Liver (tissue), 9 donors: ENCODE results near the gene PRPF31. TPM values are rescaled to one million over a fixed set of nuclear protein-coding genes. Genes with fewer than 3 reads are reported as not detected.

Source experiments
- DNase-seq: peaks from one replicate; pipeline ENCODE4 v3.0.0-alpha.2; 2017; ENCODE audit warnings: low spot score
- H3K27ac ChIP-seq, 2 donors: one replicate each; pipeline ENCODE4 v1.7.0; 2013; ENCODE audit warnings: inconsistent platforms in 2 of 2, low read length in 2 of 2, control low read depth in 1 of 2, low read depth in 1 of 2, mild to moderate bottlenecking in 1 of 2
- H3K27me3 ChIP-seq, 4 donors: one replicate each; pipeline versions ENCODE4 v1.6.1 to v1.7.0; 2013; ENCODE audit warnings: low read length in 3 of 4, inconsistent platforms in 1 of 4, mild to moderate bottlenecking in 1 of 4, moderate library complexity in 1 of 4; ENCODE audit not compliant: control insufficient read depth in 4 of 4, insufficient read depth in 4 of 4
- H3K36me3 ChIP-seq, 4 donors: one replicate each; pipeline versions ENCODE4 v1.6.1 to v1.7.0; 2013; ENCODE audit warnings: low read length in 3 of 4, mild to moderate bottlenecking in 3 of 4, low read depth in 1 of 4, moderate library complexity in 1 of 4; ENCODE audit not compliant: control insufficient read depth in 4 of 4, insufficient read depth in 3 of 4
- H3K4me1 ChIP-seq, 4 donors: one replicate each; pipeline versions ENCODE4 v1.6.1 to v1.7.0; 2013; ENCODE audit warnings: low read length in 3 of 4, mild to moderate bottlenecking in 3 of 4, moderate library complexity in 1 of 4; ENCODE audit not compliant: control insufficient read depth in 4 of 4, insufficient read depth in 4 of 4
- H3K4me3 ChIP-seq, 3 donors: one replicate each; pipeline versions ENCODE4 v1.6.1 to v1.7.0; 2013; ENCODE audit warnings: low read length in 3 of 3, control low read depth in 1 of 3, low read depth in 1 of 3, mild to moderate bottlenecking in 1 of 3
- H3K9ac ChIP-seq, 2 donors: one replicate each; pipeline ENCODE4 v1.7.0; 2013; ENCODE audit warnings: low read length in 2 of 2, mild to moderate bottlenecking in 2 of 2, moderate library complexity in 2 of 2, control low read depth in 1 of 2, low read depth in 1 of 2
- H3K9me3 ChIP-seq, 4 donors: one replicate each; pipeline versions ENCODE4 v1.6.1 to v1.7.0; 2013; ENCODE audit warnings: low read length in 3 of 4; ENCODE audit not compliant: control insufficient read depth in 4 of 4
- ATF3 ChIP-seq: IDR thresholded peaks from 2 replicates; pipeline ENCODE4 v1.6.1; 2016; ENCODE audit warnings: antibody characterized with exemption
- CTCF ChIP-seq: fragments of 150-350 bp; IDR thresholded peaks from 2 replicates; pipeline ENCODE4 v1.5.1; 2017; ENCODE audit warnings: improper control_type of control experiment, low read depth, low read length; ENCODE audit not compliant: missing input control
- FOXA1 ChIP-seq: IDR thresholded peaks from 2 replicates; pipeline ENCODE4 v1.6.1; 2016; ENCODE audit warnings: antibody characterized with exemption
- FOXA2 ChIP-seq: IDR thresholded peaks from 2 replicates; pipeline ENCODE4 v1.6.1; 2016; ENCODE audit warnings: antibody characterized with exemption
- GABPA ChIP-seq, 2 donors: IDR thresholded peaks in 1 of 2; conservative IDR thresholded peaks in 1 of 2; 2 replicates each; pipeline ENCODE4 v1.6.1; 2016; ENCODE audit warnings: antibody characterized with exemption in 2 of 2, mild to moderate bottlenecking in 1 of 2, moderate library complexity in 1 of 2
- HNF4A ChIP-seq, 2 donors: conservative IDR thresholded peaks; 2 replicates each; pipeline ENCODE4 v1.6.1; 2016; ENCODE audit warnings: antibody characterized with exemption in 2 of 2, mild to moderate bottlenecking in 2 of 2
- HNF4G ChIP-seq: IDR thresholded peaks from 2 replicates; pipeline ENCODE4 v1.6.1; 2016; ENCODE audit warnings: antibody characterized with exemption
- JUND ChIP-seq, 2 donors: IDR thresholded peaks; 2 replicates each; pipeline ENCODE4 v1.6.1; 2016; ENCODE audit warnings: antibody characterized with exemption in 2 of 2
- NR2F2 ChIP-seq: IDR thresholded peaks from 2 replicates; pipeline ENCODE4 v1.6.1; 2016; ENCODE audit warnings: antibody characterized with exemption
- RAD21 ChIP-seq, 2 donors: IDR thresholded peaks; 2 replicates each; pipeline ENCODE4 v1.6.1; 2016; ENCODE audit warnings: antibody characterized with exemption in 2 of 2, mild to moderate bottlenecking in 2 of 2
- REST ChIP-seq: IDR thresholded peaks from 2 replicates; pipeline ENCODE4 v1.6.1; 2016; ENCODE audit warnings: antibody characterized with exemption, mild to moderate bottlenecking
- RXRA ChIP-seq, 2 donors: IDR thresholded peaks; 2 replicates each; pipeline ENCODE4 v1.6.1; 2017 to 2018; ENCODE audit warnings: antibody characterized with exemption in 2 of 2, mild to moderate bottlenecking in 1 of 2
- SP1 ChIP-seq: IDR thresholded peaks from 2 replicates; pipeline ENCODE4 v1.6.1; 2018; ENCODE audit warnings: antibody characterized with exemption, mild to moderate bottlenecking
- TAF1 ChIP-seq: conservative IDR thresholded peaks from 2 replicates; pipeline ENCODE4 v1.6.1; 2016; ENCODE audit warnings: antibody characterized with exemption, mild to moderate bottlenecking
- YY1 ChIP-seq: IDR thresholded peaks from 2 replicates; pipeline ENCODE4 v1.6.1; 2016; ENCODE audit warnings: antibody characterized with exemption, mild to moderate bottlenecking
- ZBTB33 ChIP-seq: IDR thresholded peaks from 2 replicates; pipeline ENCODE4 v1.6.1; 2016; ENCODE audit warnings: antibody characterized with exemption
- WGBS: extraction: QIAGEN DNeasy Blood & Tissue Kit; methylation state at CpG from one replicate; pipeline ENCODE4 v1.1.7; 2013; 5-methylcytosine and 5-hydroxymethylcytosine counted together
- polyA plus RNA-seq, 2 donors: library from polyadenylated mRNA; stranded (reverse) in 1 of 2; unstranded in 1 of 2; fragments of 200-250 nt in 1 of 2; fragments of >200 nt in 1 of 2; fragmentation: Nextera tagmentation in 1 of 2; extraction: Ambion mirVana in 1 of 2; gene quantifications; one replicate each; pipeline versions ENCODE4 v1.2.1 to v1.2.3, GENCODE V29; 2013 to 2015
- total RNA-seq, 2 donors: library from RNA; depleted of rRNA; stranded (reverse); fragments of >200 nt; gene quantifications; one replicate each; pipeline ENCODE4 v1.2.3, GENCODE V29; 2014
- donor health status: healthy.
- donor health status: healthy.
- donor health status: healthy.
- donor health status: healthy.
- donor health status: healthy.

The PRPF31 gene
- total and polyA plus RNA-seq, 4 donors: 23.8 to 33.0 (median 28.7) TPM

GRCh38 chr19:54154603-54155345, 39.2 kb downstream of the PRPF31 start:
- peaks cover 0 to 14% (median 12%) of the 10 kb centered on the region in 4 donors for H3K4me1 ChIP-seq
- TF ChIP-seq ZBTB33 (no peak), CTCF (no peak), YY1 (no peak), GABPA (IDR thresholded peaks at IDR 0.05 in 1 of 2, conservative IDR thresholded peaks at IDR 0.05 in 1 of 2) (no peak), SP1 (no peak), RXRA (IDR thresholded peaks at IDR 0.05) (no peak), FOXA1 (no peak), REST (no peak), TAF1 (no peak), HNF4A (conservative IDR thresholded peaks at IDR 0.05) (no peak), NR2F2 (no peak), HNF4G (no peak), ATF3 (no peak), RAD21 (IDR thresholded peaks at IDR 0.05) (no peak), JUND (IDR thresholded peaks at IDR 0.05) (no peak), FOXA2 (no peak)
- H3K36me3 ChIP-seq: peaks cover 36 to 76% (median 46%) of the 10 kb centered on the region in 4 donors
- no peak overlapping the region for H3K27ac ChIP-seq
- WGBS: 77% methylated on average over 18 of the region's 18 CpGs
- no peak for DNase-seq
- no peaks in the 10 kb centered on the region for H3K27me3 ChIP-seq
- H3K9ac ChIP-seq: no peak overlapping the region
- H3K9me3 ChIP-seq: no peaks in the 10 kb centered on the region
- no peak overlapping the region for H3K4me3 ChIP-seq
